Type B pancreatic cell (in vitro differentiated cells): ENCODE data around the gene PKM. TPM values are rescaled to one million over a fixed set of nuclear protein-coding genes. Genes with fewer than 3 reads are reported as not detected.

Experiments
- DNase-seq: peaks from one replicate; pipeline ENCODE4 v3.0.0; 2021; ENCODE audit warnings: mixed read lengths; ENCODE audit not compliant: unreplicated experiment; ENCODE audit errors: extremely low spot score
- H3K27ac Mint-ChIP-seq: 2 replicates; pipeline ENCODE4 v1.8.0; 2021; ENCODE audit warnings: mild to moderate bottlenecking, mixed read lengths
- H3K27me3 Mint-ChIP-seq: 2 replicates; pipeline ENCODE4 v1.8.0; 2021; ENCODE audit warnings: mixed read lengths
- H3K36me3 Mint-ChIP-seq: 2 replicates; pipeline ENCODE4 v1.8.0; 2021; ENCODE audit warnings: mixed read lengths
- H3K4me1 Mint-ChIP-seq: one replicate; pipeline ENCODE4 v1.8.0; 2021; ENCODE audit warnings: mixed read lengths; ENCODE audit not compliant: unreplicated experiment
- H3K4me3 Mint-ChIP-seq: 2 replicates; pipeline ENCODE4 v1.8.0; 2021; ENCODE audit warnings: mild to moderate bottlenecking, mixed read lengths
- H3K9me3 Mint-ChIP-seq: 2 replicates; pipeline ENCODE4 v1.8.0; 2021; ENCODE audit warnings: mixed read lengths
- CTCF ChIP-seq: fragments of 200-600 bp; sonication (generic); conservative IDR thresholded peaks from 2 replicates; pipeline ENCODE4 v1.5.0; 2021; ENCODE audit warnings: antibody characterized with exemption, mild to moderate bottlenecking
- total RNA-seq: library from RNA; stranded (reverse); gene quantifications from 2 replicates; pipeline ENCODE4 v1.2.1, GENCODE V29; 2021; ENCODE audit warnings: low replicate concordance

The PKM gene
- total RNA-seq, 1 donor from 2014 or later = 663 TPM

- TF ChIP-seq CTCF = no peak
- H3K4me1 Mint-ChIP-seq = peaks cover 19% of the 10 kb centered on the region
- peaks cover 1% of the 10 kb centered on the region for H3K36me3 Mint-ChIP-seq
- H3K27ac Mint-ChIP-seq = no peak overlapping the region
- H3K4me3 Mint-ChIP-seq = no peak overlapping the region
- H3K9me3 Mint-ChIP-seq = no peaks in the 10 kb centered on the region
- no peak for DNase-seq
- H3K27me3 Mint-ChIP-seq = no peaks in the 10 kb centered on the region
Measured at GRCh38 chr15:72233769-72234168, 2.8 kb upstream of the PKM start.

- DNase-seq = no peak
- H3K4me1 Mint-ChIP-seq = peaks cover 33% of the 10 kb centered on the region
- H3K36me3 Mint-ChIP-seq = peaks cover 10% of the 10 kb centered on the region
- TF ChIP-seq CTCF = no peak
- H3K27me3 Mint-ChIP-seq = no peaks in the 10 kb centered on the region
- H3K9me3 Mint-ChIP-seq = no peaks in the 10 kb centered on the region
- peak overlapping the region; percentile 99 for H3K27ac Mint-ChIP-seq
- H3K4me3 Mint-ChIP-seq = peak overlapping the region; percentile 100
Measured at GRCh38 chr15:72231833-72232478, 966 bp upstream of the PKM start.

GRCh38 chr15:72230197-72231065, 559 bp downstream of the PKM start:
- Mint-ChIP-seq H3K27ac (peak overlapping the region; percentile 99), H3K36me3 (peaks cover 15% of the 10 kb centered on the region), H3K27me3 (no peaks in the 10 kb centered on the region), H3K4me1 (peaks cover 44% of the 10 kb centered on the region), H3K4me3 (peak overlapping the region; percentile 100), H3K9me3 (no peaks in the 10 kb centered on the region)
- TF ChIP-seq CTCF = peak; percentile 12
- DNase-seq = peak; percentile 91

- H3K36me3 Mint-ChIP-seq = peaks cover 17% of the 10 kb centered on the region
- TF ChIP-seq CTCF = peak; percentile 47
- peaks cover 46% of the 10 kb centered on the region for H3K4me1 Mint-ChIP-seq
- no peaks in the 10 kb centered on the region for H3K27me3 Mint-ChIP-seq
- H3K9me3 Mint-ChIP-seq = no peaks in the 10 kb centered on the region
- H3K4me3 Mint-ChIP-seq = peak overlapping the region; percentile 95
- no peak for DNase-seq
- H3K27ac Mint-ChIP-seq = peak overlapping the region; percentile 95
Measured at GRCh38 chr15:72229947-72230196, 1.1 kb downstream of the PKM start.

GRCh38 chr15:72229076-72229946, 1.7 kb downstream of the PKM start:
- H3K27ac Mint-ChIP-seq = peak overlapping the region; percentile 95
- no peaks in the 10 kb centered on the region for H3K27me3 Mint-ChIP-seq
- DNase-seq = no peak
- no peaks in the 10 kb centered on the region for H3K9me3 Mint-ChIP-seq
- peak overlapping the region; percentile 95 for H3K4me3 Mint-ChIP-seq
- peaks cover 48% of the 10 kb centered on the region for H3K4me1 Mint-ChIP-seq
- peaks cover 18% of the 10 kb centered on the region for H3K36me3 Mint-ChIP-seq
- no peak for TF ChIP-seq CTCF
